HG02943 (cell line): Measurements from ENCODE around the gene EIF2D.
"Not testable (repeated sequence)": the region's sequence is repeated elsewhere in the genome, so short reads cannot be mapped to it uniquely, and the experiment has no call there.

Experiments
- ATAC-seq: cut with Tn5 transposase; IDR thresholded peaks from one replicate; pipeline ENCODE4 v1.9.1; 2021; ENCODE audit warnings: mild to moderate bottlenecking, low read depth, moderate library complexity; ENCODE audit not compliant: unreplicated experiment

The EIF2D gene

GRCh38 chr1:206612129-206612876 lies at the start of gene EIF2D:
TSS of gene EIF2D (minus strand) at chr1:206612465. CDS start at chr1:206612342, 123 bp downstream.
- ATAC-seq, result peak; percentile 82

DNA sequence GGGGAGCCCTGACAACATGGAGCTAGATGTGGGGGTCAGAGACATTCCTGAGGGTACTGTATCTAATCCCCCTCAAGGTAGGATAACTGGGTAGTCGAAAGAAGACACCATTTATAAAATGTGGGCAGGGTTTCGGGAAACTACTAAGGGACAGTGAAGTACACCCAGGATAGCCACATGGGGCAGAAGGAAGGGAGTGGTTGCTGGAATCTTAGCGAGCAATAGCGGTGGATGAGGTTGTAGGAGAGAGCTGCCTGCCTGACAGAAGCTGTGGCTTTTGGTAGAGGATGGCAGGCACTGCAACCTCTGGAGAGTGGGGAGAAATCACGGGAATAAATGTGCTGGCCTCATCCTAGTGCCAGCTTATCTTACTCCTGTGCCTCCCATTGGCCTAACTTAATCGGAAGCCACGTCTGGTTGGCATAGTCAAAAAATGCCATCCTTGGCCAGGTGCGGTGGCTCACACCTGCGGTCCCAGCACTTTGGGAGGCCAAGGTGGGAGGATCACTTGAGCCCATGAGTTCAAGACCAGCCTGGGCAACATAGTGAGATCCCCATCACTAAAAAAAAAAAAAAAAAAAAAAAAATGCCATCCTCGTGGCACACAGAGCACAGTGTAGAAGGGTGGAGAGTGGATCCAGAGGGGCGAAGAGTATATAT lies 49.0 kb upstream of the EIF2D start:
- ATAC-seq, result no peak

GRCh38 chr1:206660136-206660535 lies 47.9 kb upstream of the EIF2D start:
- no peak for ATAC-seq

- no peak for ATAC-seq
Measured at GRCh38 chr1:206658981-206659273, 46.7 kb upstream of the EIF2D start.

GRCh38 chr1:206658264-206658980 lies 46.2 kb upstream of the EIF2D start:
- ATAC-seq, result no peak

- no peak for ATAC-seq
Measured at GRCh38 chr1:206657751-206658150, 45.5 kb upstream of the EIF2D start.

DNA sequence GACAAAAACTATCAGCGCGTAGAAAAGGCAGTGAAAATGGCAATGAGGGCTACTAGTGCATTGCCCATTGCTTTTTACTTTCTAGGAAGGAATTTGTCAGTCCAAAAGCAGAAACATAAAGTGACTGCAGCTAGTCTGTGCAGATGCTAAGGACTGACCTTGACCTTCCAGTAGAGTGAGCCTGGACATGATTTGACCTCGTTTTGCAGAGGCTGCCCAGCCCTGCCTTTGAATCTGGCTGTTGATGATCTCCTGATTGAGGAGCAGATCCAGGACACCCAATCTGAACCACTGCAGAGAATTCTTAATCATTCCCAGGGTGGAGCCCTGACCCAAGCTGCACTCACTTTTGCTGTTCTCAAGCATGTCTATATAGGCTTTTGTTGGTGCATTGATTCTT lies 44.7 kb upstream of the EIF2D start:
- no peak for ATAC-seq

GRCh38 chr1:206655471-206655882 lies 43.2 kb upstream of the EIF2D start:
- no peak for ATAC-seq

GRCh38 chr1:206654828-206655227 lies 42.6 kb upstream of the EIF2D start:
- ATAC-seq, result no peak

GRCh38 chr1:206653715-206654459 lies 41.6 kb upstream of the EIF2D start:
- no peak for ATAC-seq

DNA sequence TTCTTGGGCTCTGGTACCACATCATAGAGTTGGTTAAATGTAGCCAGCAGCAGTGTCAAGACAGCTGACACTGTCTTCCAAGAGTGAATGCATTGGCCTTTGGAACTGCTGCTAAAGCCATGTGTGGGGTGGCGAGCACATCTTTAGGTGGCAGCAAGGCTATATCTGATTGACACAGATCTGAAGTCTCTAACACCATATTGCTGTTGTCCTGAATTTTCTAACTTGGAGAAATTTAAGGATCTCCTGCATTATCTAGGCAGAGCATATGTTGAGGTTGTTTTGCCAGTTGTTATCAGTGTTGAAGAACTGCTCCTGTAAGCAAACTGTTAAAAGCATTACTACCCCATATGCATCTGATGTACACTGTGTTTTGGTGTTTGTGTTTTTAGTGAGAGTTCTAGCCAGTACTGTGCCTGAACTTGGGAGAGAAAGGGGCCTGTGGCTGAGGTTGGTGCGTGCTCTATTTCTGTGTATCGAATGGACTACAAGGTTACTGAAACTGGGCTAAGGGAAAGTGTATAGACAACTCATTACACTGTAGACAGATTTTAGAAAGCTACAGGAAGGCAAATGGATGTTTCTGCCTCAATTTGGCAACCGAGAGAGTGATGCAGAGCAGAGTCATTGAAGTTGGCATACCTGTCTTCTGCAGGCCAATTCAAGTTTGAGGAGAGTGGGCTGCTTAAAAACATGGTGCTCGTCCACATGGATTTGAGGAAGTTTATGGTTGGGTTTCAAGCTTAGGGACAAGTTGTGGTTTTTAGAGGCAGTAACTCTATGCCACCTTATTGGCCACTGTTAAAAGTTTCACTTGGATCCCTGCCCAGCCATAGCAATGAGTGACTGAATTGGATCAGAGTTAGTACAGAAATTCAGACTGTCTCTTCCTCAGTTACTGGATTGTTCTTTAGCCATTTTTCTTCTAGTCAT lies 40.0 kb upstream of the EIF2D start:
- no peak for ATAC-seq

GRCh38 chr1:206651014-206651413 lies 38.7 kb upstream of the EIF2D start:
- no peak for ATAC-seq

DNA sequence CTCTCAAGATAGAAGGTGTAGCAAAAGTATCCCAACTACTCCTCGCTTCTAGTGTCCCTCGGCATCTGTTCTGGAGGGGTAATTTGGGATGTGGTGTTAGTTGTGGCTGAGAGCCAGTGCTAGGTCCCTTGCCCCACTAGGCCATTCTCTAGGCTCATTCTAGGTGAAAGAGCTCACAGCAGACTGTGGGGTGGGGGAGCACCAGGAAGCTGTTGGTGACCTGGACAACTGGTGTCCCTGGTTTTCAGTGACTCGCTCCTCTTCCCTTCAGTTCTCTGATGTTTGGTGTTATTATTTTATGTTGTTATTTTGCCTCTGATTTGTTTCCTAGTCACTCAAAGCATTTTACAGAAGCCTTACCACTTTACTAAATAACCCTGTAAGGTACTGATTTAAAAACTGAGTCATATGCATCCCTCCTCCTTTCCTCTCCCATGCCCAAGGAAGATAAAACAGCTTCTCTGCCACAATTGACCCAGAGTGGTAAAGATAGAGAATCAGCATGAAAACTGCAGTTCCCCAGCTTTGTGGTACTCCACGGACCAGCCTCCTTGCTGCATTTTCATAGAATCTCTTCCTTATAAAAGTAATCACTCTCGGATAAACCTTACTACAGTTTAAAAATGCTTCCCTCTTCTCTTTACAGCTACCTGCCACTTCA lies 37.1 kb upstream of the EIF2D start:
- no peak for ATAC-seq

DNA sequence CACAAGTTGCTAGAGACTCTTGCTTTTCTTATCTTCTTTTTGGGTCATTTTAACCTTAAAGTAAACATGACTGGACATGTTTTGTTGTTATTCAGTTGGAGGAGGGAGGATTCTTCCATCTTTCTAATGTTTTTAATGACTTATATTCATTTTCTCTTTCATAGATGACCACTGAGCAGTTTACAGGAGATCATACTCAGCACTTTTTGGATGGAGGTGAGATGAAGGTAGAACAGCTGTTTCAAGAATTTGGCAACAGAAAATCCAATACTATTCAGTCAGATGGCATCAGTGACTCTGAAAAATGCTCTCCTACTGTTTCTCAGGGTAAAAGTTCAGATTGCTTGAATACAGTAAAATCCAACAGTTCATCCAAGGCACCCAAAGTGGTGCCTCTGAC lies 35.0 kb upstream of the EIF2D start:
- ATAC-seq, result no peak

DNA sequence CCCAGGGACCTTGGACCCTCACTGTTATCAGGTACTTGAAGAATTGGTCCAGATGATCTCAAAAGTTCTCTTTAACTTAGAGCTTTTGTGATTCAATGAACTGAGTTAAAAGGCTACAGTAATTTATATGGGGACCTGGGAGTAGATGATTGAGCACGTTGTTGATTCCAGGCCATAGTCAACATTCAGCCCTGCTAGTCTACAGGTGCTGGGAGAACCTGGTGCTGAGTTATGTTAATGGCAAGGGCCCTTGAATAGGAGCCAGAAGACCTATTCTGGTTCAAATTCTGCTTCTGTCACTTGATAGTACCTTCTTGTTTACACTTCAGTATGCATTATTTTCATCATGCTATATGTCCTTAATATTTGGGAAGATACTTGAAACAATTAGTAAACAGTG lies 34.2 kb upstream of the EIF2D start:
- no peak for ATAC-seq

GRCh38 chr1:206643118-206643698 lies 30.9 kb upstream of the EIF2D start:
- no peak for ATAC-seq

DNA sequence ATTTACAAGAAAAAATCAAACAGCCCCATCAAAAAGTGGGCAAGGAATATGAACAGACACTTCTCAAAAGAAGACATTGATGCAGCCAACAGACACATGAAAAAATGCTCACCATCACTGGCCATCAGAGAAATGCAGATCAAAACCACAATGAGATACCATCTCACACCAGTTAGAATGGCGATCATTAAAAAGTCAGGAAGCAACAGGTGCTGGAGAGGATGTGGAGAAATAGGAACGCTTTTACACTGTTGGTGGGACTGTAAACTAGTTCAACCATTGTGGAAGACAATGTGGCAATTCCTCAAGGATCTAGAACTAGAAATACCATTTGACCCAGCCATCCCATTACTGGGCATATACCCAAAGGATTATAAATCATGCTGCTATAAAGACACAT lies 29.8 kb upstream of the EIF2D start:
- not testable (repeated sequence) for ATAC-seq

- no peak for ATAC-seq
Measured at GRCh38 chr1:206637605-206638004, 25.3 kb upstream of the EIF2D start.

DNA sequence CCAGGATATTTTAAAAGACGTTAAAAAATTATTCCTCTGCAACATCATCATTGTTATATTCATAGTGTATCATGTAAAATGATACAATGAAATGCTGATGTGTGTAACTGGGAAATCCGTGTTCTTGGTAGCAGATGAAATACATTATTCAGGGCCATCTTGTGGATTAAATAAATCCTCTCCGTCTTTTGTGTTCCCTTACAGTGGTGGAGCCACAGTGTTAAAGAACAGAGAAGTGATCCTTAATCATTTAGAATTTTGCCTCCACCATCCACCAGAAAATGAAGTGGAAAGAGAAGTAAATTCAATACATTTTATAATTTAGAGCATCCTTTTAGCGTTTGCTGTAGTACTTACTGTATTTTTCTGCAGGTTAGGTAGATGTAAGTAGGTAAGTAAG lies 24.4 kb upstream of the EIF2D start:
- ATAC-seq, result no peak
